Calu3 (cell line): ENCODE results near the gene SRRM4. TPM values are rescaled to one million over a fixed set of nuclear protein-coding genes. Genes with fewer than 3 reads are reported as not detected.

Source experiments
- BruUV-seq: library from RNA; stranded (reverse); fragments of 400-500 nt; replicated peaks from 2 replicates; lab custom pipeline; 2021; lab: Mats Ljungman, UMichigan
- CTCF ChIA-PET: fragments of 300-600 bp; sonication (Branson Sonifier 250); formaldehyde crosslinking; loops from one replicate; lab custom pipeline; 2022; ENCODE audit warnings: antibody characterized with exemption; lab: Charles Lee
- DNase-seq: peaks from one replicate; pipeline ENCODE4 v3.0.0; 2022
- H3K27ac Mint-ChIP-seq: one replicate; pipeline ENCODE4 v1.8.0; 2022; ENCODE audit warnings: mixed read lengths; ENCODE audit not compliant: unreplicated experiment
- H3K27me3 Mint-ChIP-seq: one replicate; pipeline ENCODE4 v1.8.0; 2022; ENCODE audit warnings: mixed read lengths; ENCODE audit not compliant: unreplicated experiment
- H3K36me3 Mint-ChIP-seq: one replicate; pipeline ENCODE4 v1.8.0; 2022; ENCODE audit warnings: mild to moderate bottlenecking, moderate library complexity, mixed read lengths; ENCODE audit not compliant: insufficient read depth, unreplicated experiment
- H3K4me1 Mint-ChIP-seq: one replicate; pipeline ENCODE4 v1.8.0; 2022; ENCODE audit warnings: mild to moderate bottlenecking, low read depth, mixed read lengths; ENCODE audit not compliant: unreplicated experiment
- H3K4me3 Mint-ChIP-seq: one replicate; pipeline ENCODE4 v1.8.0; 2022; ENCODE audit warnings: mild to moderate bottlenecking, low read depth, moderate library complexity, mixed read lengths; ENCODE audit not compliant: unreplicated experiment
- H3K9me3 Mint-ChIP-seq: one replicate; pipeline ENCODE4 v1.8.0; 2022; ENCODE audit warnings: low read depth, mixed read lengths; ENCODE audit not compliant: unreplicated experiment
- CTCF ChIP-seq: fragments of 200-600 bp; IDR thresholded peaks from one replicate; pipeline ENCODE4 v1.8.0; 2022; ENCODE audit warnings: antibody characterized with exemption; ENCODE audit not compliant: unreplicated experiment
- intact Hi-C: fragments of 100-400 bp; cut with micrococcal nuclease; formaldehyde crosslinking; loops from one replicate; pipeline ENCODE4 v1.10.0; 2022; ENCODE audit not compliant: unreplicated experiment
- total RNA-seq: library from RNA; stranded (reverse); gene quantifications from 2 replicates; pipeline ENCODE4 v1.2.3, GENCODE V29; 2022

Gene SRRM4
- total RNA-seq, 1 experiment from 2014 or later = not detected

GRCh38 chr12:119177724-119178380 is 196.5 kb downstream of the SRRM4 start:
- CTCF ChIA-PET = interaction anchor here (1.3 to 1.5 kb wide), 2 partner anchors 11 to 235 kb away, joined by 3 to 4 read pairs; no protein-coding TSS in a partner anchor
- no peak overlapping the region for H3K27ac Mint-ChIP-seq
- intact Hi-C loops = no loop called here
- no peaks in the 10 kb centered on the region for H3K9me3 Mint-ChIP-seq
- no peak for TF ChIP-seq CTCF
- peaks cover 39% of the 10 kb centered on the region for H3K4me1 Mint-ChIP-seq
- no TSS peak for BruUV-seq
- peaks cover 3% of the 10 kb centered on the region for H3K27me3 Mint-ChIP-seq
- DNase-seq = no peak
- no peak overlapping the region for H3K4me3 Mint-ChIP-seq
- peaks cover 10% of the 10 kb centered on the region for H3K36me3 Mint-ChIP-seq

GRCh38 chr12:119178544-119179334 is 197.4 kb downstream of the SRRM4 start, which contains the start of gene HSPB8:
Gene HSPB8, plus strand, starts transcription at chr12:119178931. Its CDS starts 382 bp downstream, at chr12:119179313.
- H3K36me3 Mint-ChIP-seq = peaks cover 10% of the 10 kb centered on the region
- no peaks in the 10 kb centered on the region for H3K27me3 Mint-ChIP-seq
- BruUV-seq = TSS peak; percentile 49
- peak within 1 kb of the TSS; percentile 55 for H3K27ac Mint-ChIP-seq
- H3K9me3 Mint-ChIP-seq = no peaks in the 10 kb centered on the region
- peak within 1 kb of the TSS; percentile 68 for H3K4me3 Mint-ChIP-seq
- no peak for TF ChIP-seq CTCF
- peak; percentile 65 for DNase-seq
- CTCF ChIA-PET = interaction anchor here (1.3 to 1.5 kb wide), 2 partner anchors 10 to 234 kb away, joined by 3 to 4 read pairs; no protein-coding TSS in a partner anchor
- intact Hi-C loops = no loop called here
- H3K4me1 Mint-ChIP-seq = peaks cover 39% of the 10 kb centered on the region

GRCh38 chr12:119179335-119180021 is 198.1 kb downstream of the SRRM4 start:
- peaks cover 39% of the 10 kb centered on the region for H3K4me1 Mint-ChIP-seq
- CTCF ChIA-PET = interaction anchor here (0.5 to 1.5 kb wide), 3 partner anchors 9 to 1601 kb away, joined by 3 to 4 read pairs (median 3); no protein-coding TSS in a partner anchor
- intact Hi-C loops = loop anchor here (5.0 kb wide), 1 partner anchor 48 kb away; no protein-coding TSS in a partner anchor

More at GRCh38 chr12:119179335-119180021, 198.1 kb downstream of the SRRM4 start:
- DNase-seq = peak; percentile 52
- TF ChIP-seq CTCF = no peak
- no TSS peak for BruUV-seq
- peaks cover 10% of the 10 kb centered on the region for H3K36me3 Mint-ChIP-seq
- H3K4me3 Mint-ChIP-seq = peak overlapping the region; percentile 68
- H3K9me3 Mint-ChIP-seq = no peaks in the 10 kb centered on the region
- H3K27ac Mint-ChIP-seq = peak overlapping the region; percentile 55
- H3K27me3 Mint-ChIP-seq = no peaks in the 10 kb centered on the region
